SU-DHL-6 (cell line): Measurements from ENCODE around the gene HPGDS.

Experiments used
- CTCF ChIP-seq: fragments of 200-600 bp; sonication (generic); IDR thresholded peaks from one replicate; pipeline ENCODE4 v1.5.1; 2017; ENCODE audit warnings: antibody characterized with exemption, mild to moderate bottlenecking, low read length, moderate library complexity; ENCODE audit not compliant: insufficient read depth, poor library complexity, severe bottlenecking
- EZH2phosphoT487 ChIP-seq: fragments of 200-600 bp; sonication (generic), shearing (Covaris generic); conservative IDR thresholded peaks from 2 replicates; pipeline ENCODE4 v1.6.1; 2018; ENCODE audit warnings: mild to moderate bottlenecking, antibody characterized with exemption, low read length, moderate library complexity, mixed read lengths

GRCh38 chr4:94378047-94378446 lies 35.4 kb upstream of the HPGDS start:
- TF ChIP-seq CTCF, result no peak
- TF ChIP-seq EZH2phosphoT487, result no peak
